HepG2 (cell line): ENCODE data around the gene AKTIP.

Experiments used
- ZNF570 ChIP-seq: sonication (generic); formaldehyde crosslinking; IDR thresholded peaks from 2 replicates; pipeline ENCODE4 v1.4.0; 2020; ENCODE audit warnings: mild to moderate bottlenecking, missing genetic modification reagents, borderline replicate concordance
- TF ChIP-seq, protein P1 (sequence below): sonication (generic); formaldehyde crosslinking; IDR thresholded peaks from 2 replicates; pipeline ENCODE4 v1.4.0; 2020; ENCODE audit warnings: missing genetic modification reagents

DNA sequence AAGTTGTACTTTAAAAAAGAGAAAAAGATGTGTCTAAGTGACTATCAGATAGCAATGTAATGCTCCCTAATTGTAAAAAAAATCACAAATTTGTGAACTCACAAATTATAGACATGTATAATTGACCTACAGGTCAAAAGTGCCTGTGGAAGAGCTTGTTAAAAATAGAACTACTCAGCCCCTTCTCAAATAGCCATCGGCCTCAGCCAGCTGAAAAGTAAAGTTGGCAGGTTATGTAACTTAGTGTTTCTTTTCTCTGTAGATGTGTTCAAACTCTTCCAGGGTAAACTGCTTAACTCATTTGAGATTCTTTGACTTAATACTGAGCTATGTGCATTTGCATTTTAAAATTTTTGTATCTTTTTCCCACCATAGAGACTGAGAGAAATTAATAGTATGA, 13.3 kb downstream of the AKTIP start:
- TF ChIP-seq, protein P1, sequence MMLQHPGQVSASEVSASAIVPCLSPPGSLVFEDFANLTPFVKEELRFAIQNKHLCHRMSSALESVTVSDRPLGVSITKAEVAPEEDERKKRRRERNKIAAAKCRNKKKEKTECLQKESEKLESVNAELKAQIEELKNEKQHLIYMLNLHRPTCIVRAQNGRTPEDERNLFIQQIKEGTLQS (CRISPR knock-in tag): no peak
- TF ChIP-seq ZNF570 (CRISPR knock-in tag): no peak
